GM21619 (cell line): Measurements from ENCODE around the gene SMCO1.
"Not testable (repeated sequence)": the region's sequence is repeated elsewhere in the genome, so short reads cannot be mapped to it uniquely, and the experiment has no call there.

ENCODE experiments used
- ATAC-seq: cut with Tn5 transposase; IDR thresholded peaks from one replicate; pipeline ENCODE4 v1.9.1; 2021; ENCODE audit not compliant: unreplicated experiment

The SMCO1 gene

GRCh38 chr3:196523841-196524240, 8.7 kb upstream of the SMCO1 start:
- ATAC-seq, result no peak

GRCh38 chr3:196521291-196521690, 6.1 kb upstream of the SMCO1 start:
- not testable (repeated sequence) for ATAC-seq

GRCh38 chr3:196519718-196520082, 4.6 kb upstream of the SMCO1 start:
- no peak for ATAC-seq

- no peak for ATAC-seq
These were observed 4.0 kb upstream of the SMCO1 start for GRCh38 chr3:196518966-196519717.

- ATAC-seq, result no peak
These were observed 2.8 kb upstream of the SMCO1 start for GRCh38 chr3:196517919-196518318.

GRCh38 chr3:196517162-196517800, 2.1 kb upstream of the SMCO1 start:
- ATAC-seq, result no peak

GRCh38 chr3:196514350-196514716, 813 bp downstream of the SMCO1 start:
- ATAC-seq, result no peak

- no peak for ATAC-seq
These were observed 1.3 kb downstream of the SMCO1 start for GRCh38 chr3:196513697-196514349.

- not testable (repeated sequence) for ATAC-seq
These were observed 3.3 kb downstream of the SMCO1 start for GRCh38 chr3:196511646-196512425.

- not testable (repeated sequence) for ATAC-seq
These were observed 4.0 kb downstream of the SMCO1 start for GRCh38 chr3:196511108-196511507.

- no peak for ATAC-seq
These were observed 8.5 kb downstream of the SMCO1 start for GRCh38 chr3:196506687-196507086.

- no peak for ATAC-seq
These were observed 10.6 kb downstream of the SMCO1 start for GRCh38 chr3:196504556-196504955.

GRCh38 chr3:196504077-196504398, 11.1 kb downstream of the SMCO1 start:
- ATAC-seq, result not testable (repeated sequence)

- ATAC-seq, result peak; percentile 76
These were observed 11.7 kb downstream of the SMCO1 start, which contains the start of gene RNF168 for GRCh38 chr3:196503196-196504076. Gene RNF168, minus strand, starts transcription at chr3:196503768. Its CDS starts 595 bp downstream, at chr3:196503173.

- peak; percentile 6 for ATAC-seq
These were observed 12.4 kb downstream of the SMCO1 start for GRCh38 chr3:196502775-196503195.

- ATAC-seq, result no peak
These were observed 13.7 kb downstream of the SMCO1 start for GRCh38 chr3:196501316-196502044.

GRCh38 chr3:196499807-196500524, 15.2 kb downstream of the SMCO1 start:
- ATAC-seq, result no peak

- no peak for ATAC-seq
These were observed 16.1 kb downstream of the SMCO1 start for GRCh38 chr3:196499061-196499460.

- no peak for ATAC-seq
These were observed 16.8 kb downstream of the SMCO1 start for GRCh38 chr3:196498297-196498696.
